Suprapubic skin (tissue), 3 donors: Measurements from ENCODE around the gene SLC29A1.

ENCODE experiments used
- POLR2AphosphoS5 ChIP-seq, 3 donors: sonication (generic); formaldehyde crosslinking; IDR thresholded peaks; one replicate each; pipeline ENCODE4 v1.6.1; 2017; ENCODE audit warnings: antibody characterized with exemption in 3 of 3
- TF ChIP-seq, protein P1 (sequence below), 2 donors: fragments of 200-600 bp in 1 of 2; fragments of 450-650 bp in 1 of 2; sonication (generic) in 1 of 2; IDR thresholded peaks; one replicate each; pipeline ENCODE4 v1.5.1; 2016 to 2019; ENCODE audit warnings: antibody characterized with exemption in 2 of 2, mild to moderate bottlenecking in 1 of 2, moderate library complexity in 1 of 2

DNA sequence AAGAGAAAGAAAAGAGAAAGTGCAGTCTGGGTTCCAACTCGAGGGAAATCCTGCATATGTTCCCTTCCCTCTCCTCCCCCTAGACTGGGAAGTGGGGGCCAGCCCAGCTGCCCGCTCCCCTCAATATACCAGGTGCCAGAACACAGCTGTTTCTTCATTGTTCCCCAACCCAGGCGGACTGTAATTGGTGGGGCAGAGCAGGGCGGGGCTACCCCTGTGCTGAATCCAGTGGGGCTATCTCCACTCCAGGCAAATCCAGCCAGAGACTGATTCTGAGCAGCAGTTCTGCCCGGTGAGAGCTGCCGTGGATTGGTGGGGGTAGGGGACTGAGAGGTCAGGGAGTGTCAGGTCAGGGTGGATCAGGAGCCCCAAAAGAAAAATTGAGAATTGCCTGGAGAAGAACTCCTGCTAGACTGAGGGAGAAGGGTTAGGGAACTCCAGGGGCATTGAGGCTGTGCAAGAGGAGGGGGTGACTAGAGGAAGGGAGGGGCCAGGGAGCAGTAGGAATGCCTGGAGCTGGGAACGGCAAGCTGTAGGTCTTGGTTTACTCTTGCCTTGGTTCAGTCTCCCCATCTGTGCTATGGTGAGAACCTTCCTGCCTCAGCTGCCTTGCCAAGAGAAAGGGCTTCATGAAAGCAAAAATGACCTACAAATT, 6.6 kb upstream of the SLC29A1 start, which contains the start of gene MYMX:
- TF ChIP-seq, protein P1, sequence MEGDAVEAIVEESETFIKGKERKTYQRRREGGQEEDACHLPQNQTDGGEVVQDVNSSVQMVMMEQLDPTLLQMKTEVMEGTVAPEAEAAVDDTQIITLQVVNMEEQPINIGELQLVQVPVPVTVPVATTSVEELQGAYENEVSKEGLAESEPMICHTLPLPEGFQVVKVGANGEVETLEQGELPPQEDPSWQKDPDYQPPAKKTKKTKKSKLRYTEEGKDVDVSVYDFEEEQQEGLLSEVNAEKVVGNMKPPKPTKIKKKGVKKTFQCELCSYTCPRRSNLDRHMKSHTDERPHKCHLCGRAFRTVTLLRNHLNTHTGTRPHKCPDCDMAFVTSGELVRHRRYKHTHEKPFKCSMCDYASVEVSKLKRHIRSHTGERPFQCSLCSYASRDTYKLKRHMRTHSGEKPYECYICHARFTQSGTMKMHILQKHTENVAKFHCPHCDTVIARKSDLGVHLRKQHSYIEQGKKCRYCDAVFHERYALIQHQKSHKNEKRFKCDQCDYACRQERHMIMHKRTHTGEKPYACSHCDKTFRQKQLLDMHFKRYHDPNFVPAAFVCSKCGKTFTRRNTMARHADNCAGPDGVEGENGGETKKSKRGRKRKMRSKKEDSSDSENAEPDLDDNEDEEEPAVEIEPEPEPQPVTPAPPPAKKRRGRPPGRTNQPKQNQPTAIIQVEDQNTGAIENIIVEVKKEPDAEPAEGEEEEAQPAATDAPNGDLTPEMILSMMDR (IDR thresholded peaks at IDR 0.05), result no peak
- no peak for TF ChIP-seq POLR2AphosphoS5 (IDR thresholded peaks at IDR 0.05)
